ENCODE results near the gene PTGR1. TPM values are rescaled to one million over a fixed set of nuclear protein-coding genes. Genes with fewer than 3 reads are reported as not detected.

Gene PTGR1
- total RNA-seq, 2 donors from 2014 or later, result 43.9 to 110 TPM

GRCh38 chr9:111605041-111605559, 5.7 kb upstream of the PTGR1 start:
- intact Hi-C loops (cut with DNase I), result no loop called here
- Histone ChIP-seq H3K4me3 (no peak overlapping the region), H3K4me1 (replicated peaks) (no peaks in the 10 kb centered on the region), H3K27me3 (replicated peaks; ENCODE audit: insufficient read depth) (no peaks in the 10 kb centered on the region), H3K9me3 (no peaks in the 10 kb centered on the region), H3K27ac (peak overlapping the region in 1 of 2 donors; percentile 19), H3K36me3 (no peaks in the 10 kb centered on the region)
- TF ChIP-seq CTCF (IDR thresholded peaks at IDR 0.05) (no peak), POLR2AphosphoS5 (IDR thresholded peaks at IDR 0.05) (peak; percentile 47), POLR2A (IDR thresholded peaks at IDR 0.05) (no peak)
- DNase-seq (ENCODE audit: low spot score), result no peak
- WGBS, result 82% methylated on average over 9 of the region's 9 CpGs

- WGBS, result 71% methylated on average over 16 of the region's 16 CpGs
- no peaks in the 10 kb centered on the region for H3K9me3 ChIP-seq
- TF ChIP-seq POLR2AphosphoS5 (IDR thresholded peaks at IDR 0.05), result no peak
- TF ChIP-seq CTCF (IDR thresholded peaks at IDR 0.05), result no peak
- no peak for TF ChIP-seq POLR2A (IDR thresholded peaks at IDR 0.05)
These were observed 4.7 kb upstream of the PTGR1 start for GRCh38 chr9:111604054-111604615.

GRCh38 chr9:111603041-111603440, 3.6 kb upstream of the PTGR1 start:
- Histone ChIP-seq H3K27ac (no peak overlapping the region), H3K4me3 (no peak overlapping the region), H3K36me3 (no peaks in the 10 kb centered on the region), H3K9me3 (no peaks in the 10 kb centered on the region), H3K4me1 (replicated peaks) (no peaks in the 10 kb centered on the region), H3K27me3 (replicated peaks; ENCODE audit: insufficient read depth) (no peaks in the 10 kb centered on the region)
- intact Hi-C loops (cut with DNase I), result no loop called here
- 80% methylated on average over 4 of the region's 4 CpGs for WGBS
- no peak for DNase-seq (ENCODE audit: low spot score)
- no peak for TF ChIP-seq POLR2AphosphoS5 (IDR thresholded peaks at IDR 0.05)
- TF ChIP-seq POLR2A (IDR thresholded peaks at IDR 0.05), result no peak
- TF ChIP-seq CTCF (IDR thresholded peaks at IDR 0.05), result no peak

More at GRCh38 chr9:111604054-111604615, 4.7 kb upstream of the PTGR1 start:
- Histone ChIP-seq H3K27me3 (replicated peaks; ENCODE audit: insufficient read depth) (no peaks in the 10 kb centered on the region), H3K4me1 (replicated peaks) (no peaks in the 10 kb centered on the region), H3K4me3 (no peak overlapping the region), H3K27ac (no peak overlapping the region), H3K36me3 (no peaks in the 10 kb centered on the region)
- intact Hi-C loops (cut with DNase I), result no loop called here
- DNase-seq (ENCODE audit: low spot score), result no peak

GRCh38 chr9:111601237-111602018, 2.0 kb upstream of the PTGR1 start:
- 66% methylated on average over 10 of the region's 10 CpGs for WGBS
- intact Hi-C loops (cut with DNase I), result no loop called here

More at GRCh38 chr9:111601237-111602018, 2.0 kb upstream of the PTGR1 start:
- Histone ChIP-seq H3K27me3 (replicated peaks; ENCODE audit: insufficient read depth) (no peaks in the 10 kb centered on the region), H3K4me3 (no peak overlapping the region), H3K36me3 (no peaks in the 10 kb centered on the region), H3K9me3 (no peaks in the 10 kb centered on the region), H3K4me1 (replicated peaks) (no peaks in the 10 kb centered on the region), H3K27ac (no peak overlapping the region)
- no peak for TF ChIP-seq CTCF (IDR thresholded peaks at IDR 0.05)
- no peak for TF ChIP-seq POLR2A (IDR thresholded peaks at IDR 0.05)
- no peak for TF ChIP-seq POLR2AphosphoS5 (IDR thresholded peaks at IDR 0.05)
- no peak for DNase-seq (ENCODE audit: low spot score)
